IPS-18c (cell line): Measurements from ENCODE around the gene CTSH.

Experiments
- H3K4me3 ChIP-seq: 2 replicates; pipeline ENCODE4 v1.7.0; 2013; ENCODE audit warnings: low read depth, mild to moderate bottlenecking, low read length, moderate library complexity; ENCODE audit not compliant: insufficient read depth
- H3K9me3 ChIP-seq: one replicate; pipeline ENCODE4 v1.6.1; 2013; ENCODE audit warnings: mild to moderate bottlenecking, low read length, moderate library complexity; ENCODE audit not compliant: control insufficient read depth, insufficient read depth

The CTSH gene

DNA sequence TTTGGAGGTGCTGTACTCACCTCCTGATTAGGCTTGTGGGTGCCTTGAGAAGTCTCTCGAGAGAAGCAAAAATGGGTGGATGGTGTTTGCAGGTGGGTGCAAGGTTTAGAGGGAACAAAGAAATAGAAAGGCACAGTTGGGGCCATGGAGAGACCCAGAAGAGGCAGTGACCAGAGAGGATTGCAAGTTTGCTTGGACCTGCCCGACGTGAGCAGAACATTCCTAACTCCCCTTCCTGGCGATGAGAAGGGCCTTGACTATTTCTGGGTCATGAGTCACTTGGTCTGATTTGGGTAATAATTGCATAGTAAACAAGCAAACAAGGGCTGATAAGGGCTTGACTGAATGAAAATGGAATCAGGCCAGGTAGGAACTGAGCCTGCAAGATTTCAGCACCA lies 7.0 kb upstream of the CTSH start:
- no peak overlapping the region for H3K4me3 ChIP-seq
- peaks cover 2% of the 10 kb centered on the region for H3K9me3 ChIP-seq

DNA sequence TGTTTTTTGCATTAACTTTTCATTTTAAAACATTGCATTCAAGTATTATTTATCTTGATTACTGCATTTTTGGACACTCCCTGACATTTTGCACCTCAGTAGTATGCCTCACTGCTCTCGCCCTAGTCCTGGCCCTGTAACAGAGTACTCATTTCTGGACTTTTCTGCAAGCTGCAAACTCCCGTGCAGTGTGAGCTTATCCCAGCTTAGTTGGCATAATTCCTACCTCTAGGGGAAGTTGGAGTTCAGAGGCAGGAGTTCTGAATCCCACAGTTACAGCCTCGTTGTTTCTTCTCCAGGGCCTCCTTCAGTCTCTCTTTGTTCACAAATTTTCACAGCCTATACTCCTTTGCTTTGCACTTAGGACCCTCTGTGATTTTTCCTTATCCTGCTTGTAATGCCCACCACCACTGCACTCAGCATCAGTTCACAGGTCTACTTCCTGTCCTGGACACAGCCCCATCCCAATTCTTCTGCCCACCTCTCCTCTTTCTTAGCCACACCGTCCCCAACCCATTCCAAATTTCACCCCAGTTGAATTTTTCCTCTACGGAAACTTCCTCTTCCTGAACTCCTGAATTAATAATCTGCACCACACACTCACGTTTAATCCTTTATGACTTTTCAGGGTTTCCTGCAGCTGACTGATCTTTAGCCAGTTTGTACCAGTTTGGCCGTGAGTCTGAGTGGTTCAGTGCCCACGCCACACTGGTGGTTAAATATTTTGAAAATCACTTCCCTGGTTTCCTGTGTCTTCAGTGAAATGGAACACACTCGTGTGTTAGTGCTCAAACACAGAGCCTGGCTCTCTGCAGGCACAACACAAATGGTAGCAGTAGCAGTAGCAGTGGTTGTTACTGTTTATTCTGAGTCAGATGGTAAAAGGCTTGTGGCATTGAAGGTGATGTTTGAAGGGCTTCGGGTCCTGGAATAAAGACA lies 6.3 kb upstream of the CTSH start:
- no peak overlapping the region for H3K4me3 ChIP-seq

DNA sequence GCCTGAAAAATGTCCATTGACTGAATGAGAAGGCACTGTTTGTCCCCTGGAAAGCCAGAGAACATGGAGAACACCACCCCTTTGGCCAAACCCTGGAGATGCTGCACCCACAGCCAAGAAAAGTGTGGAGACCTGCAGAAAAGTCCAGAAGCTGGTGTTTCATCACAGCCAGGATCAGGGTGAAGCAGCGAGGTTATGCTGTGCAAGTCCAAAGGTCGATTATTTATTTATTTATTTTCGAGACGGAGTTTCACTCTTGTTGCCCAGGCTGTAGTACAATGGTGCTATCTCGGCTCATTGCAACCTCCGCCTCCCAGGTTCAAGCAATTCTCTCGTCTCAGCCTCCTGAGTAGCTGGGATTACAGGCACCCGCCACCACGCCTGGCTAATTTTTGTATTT lies 5.5 kb upstream of the CTSH start:
- no peak overlapping the region for H3K4me3 ChIP-seq
- H3K9me3 ChIP-seq = peaks cover 2% of the 10 kb centered on the region

More for the DNA sequence above, 6.3 kb upstream of the CTSH start:
- peaks cover 2% of the 10 kb centered on the region for H3K9me3 ChIP-seq

DNA sequence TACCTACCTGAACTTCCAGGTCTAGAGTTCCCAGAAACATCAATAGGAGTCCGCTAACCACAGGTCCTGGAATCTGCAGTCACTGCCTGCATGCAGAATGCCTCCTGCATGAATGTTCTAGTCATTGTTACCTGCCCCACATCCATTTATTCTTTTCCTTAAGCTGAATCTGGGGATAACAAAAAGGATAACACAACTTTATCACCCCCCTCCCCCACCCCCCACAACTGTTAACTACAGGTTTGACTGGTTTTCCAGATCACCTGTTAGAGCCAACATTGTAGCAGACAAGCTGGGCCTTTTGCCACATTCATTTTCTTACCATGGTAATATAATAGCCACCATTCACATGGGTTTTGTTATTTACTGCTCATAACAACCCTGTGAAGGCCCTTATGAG lies 4.6 kb upstream of the CTSH start:
- no peak overlapping the region for H3K4me3 ChIP-seq
- peaks cover 2% of the 10 kb centered on the region for H3K9me3 ChIP-seq

DNA sequence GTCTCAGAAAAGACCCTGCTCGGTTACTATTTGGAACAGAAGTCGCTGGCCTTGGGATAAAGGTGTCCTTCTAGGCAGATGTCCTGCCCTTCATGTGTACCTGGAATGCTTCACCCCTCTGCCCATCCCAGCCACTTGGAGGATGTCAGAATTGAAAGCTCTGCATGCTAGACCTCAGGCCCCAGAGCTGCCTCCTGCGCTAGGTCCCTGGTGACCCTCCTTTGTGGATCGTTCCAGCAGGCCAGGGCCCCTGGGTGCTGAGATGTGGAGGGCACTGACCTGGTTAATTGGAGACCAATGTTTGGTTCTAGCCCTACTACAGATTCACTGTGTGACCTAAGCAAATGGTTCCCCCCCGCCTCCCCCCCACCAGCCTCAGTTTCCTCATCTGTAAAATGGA lies 2.7 kb upstream of the CTSH start:
- H3K9me3 ChIP-seq = no peaks in the 10 kb centered on the region
- no peak overlapping the region for H3K4me3 ChIP-seq

DNA sequence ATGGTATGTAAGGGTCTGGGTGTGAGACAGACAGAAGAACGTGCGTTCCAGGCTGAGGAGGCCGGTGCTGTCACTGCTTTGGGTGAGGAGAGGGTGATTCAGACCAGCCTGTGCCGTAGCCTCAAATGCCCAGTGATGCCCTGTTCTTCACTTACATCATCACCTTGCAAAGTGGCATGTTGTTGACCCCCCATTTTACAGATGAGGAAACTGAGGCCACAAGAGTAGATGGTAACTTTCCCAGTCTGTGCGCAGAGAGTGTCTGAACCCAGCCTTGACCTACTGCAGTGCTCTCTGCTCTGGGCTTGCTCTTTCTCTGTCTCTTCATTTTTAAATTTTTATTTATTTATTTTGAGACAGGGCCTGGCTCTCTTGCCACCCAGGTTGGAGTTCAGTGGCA lies 1.6 kb upstream of the CTSH start:
- Histone ChIP-seq H3K4me3 (no peak overlapping the region), H3K9me3 (no peaks in the 10 kb centered on the region)

DNA sequence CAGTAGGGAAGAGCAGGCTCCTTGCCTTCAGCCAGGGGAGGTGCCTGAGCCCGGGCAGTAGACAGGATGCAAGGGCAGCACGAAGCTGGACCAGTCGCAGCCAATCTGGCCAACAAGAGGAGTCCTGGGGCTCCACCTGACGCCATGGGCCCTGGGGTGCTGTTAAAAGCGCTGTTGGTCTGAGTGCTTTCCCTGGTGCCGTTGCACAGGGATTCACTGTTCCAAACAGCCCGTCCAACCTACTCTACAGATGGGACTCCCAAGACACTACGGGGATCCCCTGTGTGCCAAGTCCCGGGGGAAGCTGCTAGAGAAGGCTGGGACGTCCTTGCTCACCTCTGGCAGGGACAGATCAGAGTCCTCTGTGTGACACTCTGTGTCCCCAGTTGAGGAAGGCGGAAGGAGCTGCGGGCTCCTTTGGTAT lies 632 bp downstream of the CTSH start:
- peak overlapping the region; percentile 59 for H3K4me3 ChIP-seq
- H3K9me3 ChIP-seq = no peaks in the 10 kb centered on the region

DNA sequence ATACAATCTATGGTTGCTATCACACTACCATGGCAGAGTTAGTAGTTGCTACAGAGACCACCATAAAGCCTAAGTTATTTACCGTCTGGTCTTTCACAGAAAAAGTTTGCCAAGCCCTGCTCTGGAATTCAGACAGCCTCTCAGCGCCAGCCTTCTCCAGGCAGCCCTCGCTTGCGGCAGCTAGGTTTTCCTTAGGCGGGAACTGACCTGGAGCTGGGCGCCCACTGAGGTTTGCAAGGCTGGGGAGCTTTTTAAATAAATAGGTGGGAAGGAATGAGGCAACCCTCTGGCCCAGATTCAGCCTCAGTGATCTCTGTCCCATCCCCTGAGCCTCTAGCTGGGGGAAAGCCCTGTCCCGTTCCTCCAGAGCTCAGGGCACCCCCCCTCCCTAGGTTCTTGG lies 1.2 kb downstream of the CTSH start:
- H3K9me3 ChIP-seq = no peaks in the 10 kb centered on the region
- H3K4me3 ChIP-seq = no peak overlapping the region

DNA sequence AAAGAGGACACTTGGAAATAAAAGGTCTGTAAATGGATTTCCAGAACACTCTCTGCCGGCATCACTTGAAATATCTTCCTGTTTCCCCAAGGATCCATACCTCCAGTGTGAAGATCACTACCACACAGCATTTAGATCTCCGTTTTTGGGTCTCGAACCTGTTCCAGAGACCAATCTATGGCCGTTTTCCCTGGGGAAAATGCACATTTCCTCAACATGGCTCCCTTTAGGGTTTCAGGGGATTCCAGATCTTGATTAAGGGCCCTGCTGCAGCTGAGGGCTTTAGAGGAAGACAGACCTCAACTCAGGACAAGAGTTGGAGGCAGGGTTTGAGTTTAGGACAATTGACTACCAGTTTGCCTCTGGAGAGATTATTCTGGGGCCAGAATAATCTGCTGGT lies 2.1 kb downstream of the CTSH start:
- H3K9me3 ChIP-seq = no peaks in the 10 kb centered on the region
- no peak overlapping the region for H3K4me3 ChIP-seq

DNA sequence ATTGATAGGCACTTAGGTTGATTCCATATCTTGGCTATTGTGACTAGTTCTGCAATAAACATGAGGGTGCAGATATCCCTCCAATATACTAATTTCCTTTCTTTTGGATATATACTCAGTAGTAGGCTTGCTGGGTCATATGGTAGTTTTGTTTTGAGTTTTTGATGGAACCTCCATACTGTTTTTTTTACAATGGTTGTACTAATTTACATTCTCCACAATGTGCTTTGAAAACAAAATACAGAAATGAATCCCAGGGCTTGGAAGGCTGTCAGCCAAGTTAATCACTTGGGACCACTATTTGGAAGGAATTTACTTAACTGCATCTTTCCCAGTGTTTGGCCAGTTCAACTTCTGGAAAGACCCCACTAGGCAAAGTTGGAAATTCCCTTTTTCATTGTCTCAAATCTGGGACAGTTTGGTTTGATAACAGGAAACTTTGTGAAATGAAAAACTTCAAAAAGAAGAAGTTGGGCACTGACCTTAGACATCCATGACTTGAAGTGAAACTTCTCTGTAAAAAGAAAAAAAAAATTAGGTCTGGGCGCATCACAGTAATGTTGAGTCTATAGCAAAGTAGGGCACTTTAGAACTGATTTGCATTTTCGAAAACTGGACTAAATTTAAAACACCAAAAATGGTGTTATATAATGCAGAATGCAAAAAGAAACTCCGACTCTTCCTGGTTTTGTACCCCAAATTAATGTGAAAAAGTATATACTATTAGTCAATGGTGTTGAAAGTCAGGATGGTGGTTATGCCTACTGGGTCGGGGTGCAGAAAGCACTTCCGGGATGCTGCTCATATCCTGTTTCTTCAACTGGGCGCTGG lies 6.0 kb downstream of the CTSH start:
- H3K4me3 ChIP-seq = no peak overlapping the region

DNA sequence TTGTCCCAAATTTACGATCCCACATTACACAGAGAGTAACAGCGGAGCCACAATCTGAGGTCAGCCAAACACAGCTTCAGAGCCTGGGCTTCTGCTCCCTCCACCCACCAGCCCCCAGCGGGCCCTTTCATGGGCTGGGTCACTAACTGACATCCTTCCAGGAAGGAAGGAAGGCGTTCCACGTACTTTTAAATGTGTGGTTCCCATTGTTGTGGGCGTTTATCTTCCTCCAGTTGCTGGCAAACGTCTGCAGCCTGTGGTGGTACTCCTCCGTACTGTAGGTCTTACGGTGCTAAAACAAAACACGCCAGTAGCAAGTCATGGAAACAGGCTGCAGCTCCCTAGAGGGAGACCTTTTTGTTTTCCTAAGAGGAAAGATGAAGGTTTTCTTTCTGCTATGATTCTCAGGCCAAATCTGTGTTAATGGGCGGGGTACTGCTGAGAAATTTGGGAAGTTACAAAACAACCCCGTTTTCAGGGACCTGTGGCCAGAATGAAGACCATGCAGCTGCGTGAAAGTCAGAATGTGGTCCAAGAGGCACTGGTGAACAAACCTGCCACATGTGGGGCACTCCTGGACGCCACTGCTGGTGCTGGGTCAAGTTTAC lies 7.6 kb downstream of the CTSH start:
- Histone ChIP-seq H3K4me3 (no peak overlapping the region), H3K9me3 (no peaks in the 10 kb centered on the region)

More for the DNA sequence above, 6.0 kb downstream of the CTSH start:
- H3K9me3 ChIP-seq = no peaks in the 10 kb centered on the region

DNA sequence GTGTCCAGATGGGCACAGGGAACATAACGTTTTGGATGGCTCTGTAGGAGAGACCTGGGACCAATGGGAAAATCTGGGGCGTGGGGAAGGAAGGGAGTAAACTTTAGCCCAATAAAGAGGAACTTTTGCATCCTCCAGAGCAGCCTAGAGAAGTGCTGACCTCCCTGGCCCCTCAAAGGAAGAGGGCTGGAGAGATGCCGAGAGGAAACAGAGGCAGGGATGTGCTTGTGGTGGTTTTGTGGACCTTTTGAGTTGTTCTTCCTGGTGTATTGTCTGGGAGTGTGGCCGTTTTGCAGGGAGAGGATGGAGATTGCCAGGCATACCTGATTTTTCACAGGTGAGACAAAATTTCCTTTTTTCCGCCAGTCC lies 10.2 kb downstream of the CTSH start:
- no peak overlapping the region for H3K4me3 ChIP-seq
- H3K9me3 ChIP-seq = no peaks in the 10 kb centered on the region

DNA sequence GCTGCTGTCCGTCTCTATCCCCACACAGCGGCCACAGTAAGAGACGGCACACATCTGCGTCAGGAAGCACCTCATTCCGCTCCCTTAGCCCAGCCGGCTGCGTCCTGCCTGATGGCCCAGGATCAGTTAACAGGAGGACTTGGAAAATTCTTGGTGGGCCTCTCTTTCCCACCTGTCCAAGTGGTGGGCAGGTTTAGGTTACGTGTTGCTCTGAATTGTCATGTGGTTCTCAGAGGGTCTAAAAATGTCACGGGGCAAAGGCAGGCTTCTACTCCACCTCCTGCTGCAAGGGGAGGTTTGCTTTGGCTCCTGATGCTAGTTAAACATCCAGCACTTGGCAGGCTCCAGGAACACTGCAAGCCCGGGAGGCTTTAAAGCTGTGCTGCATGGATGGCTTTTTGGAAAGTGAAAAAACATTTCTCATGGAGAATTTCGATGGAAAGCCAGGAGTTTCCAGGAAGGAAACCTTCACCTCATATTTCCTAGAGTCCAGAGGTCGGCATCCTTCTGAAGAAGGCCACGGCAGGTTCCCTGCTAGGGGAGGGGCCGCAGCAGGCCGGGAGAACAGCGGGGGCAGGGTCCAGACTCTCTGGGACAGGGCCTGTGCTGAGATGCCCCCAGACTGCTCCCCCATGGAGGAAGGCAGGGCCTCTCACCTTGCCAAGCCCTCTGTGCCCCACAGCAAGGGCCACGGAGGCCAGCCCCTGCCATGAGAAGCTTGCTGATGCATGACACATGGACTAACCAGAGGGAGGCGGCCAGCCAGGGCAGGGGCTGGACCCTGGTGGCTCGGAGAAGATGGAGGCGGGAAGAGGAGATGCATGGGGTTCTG lies 10.8 kb downstream of the CTSH start:
- H3K9me3 ChIP-seq = no peaks in the 10 kb centered on the region
- no peak overlapping the region for H3K4me3 ChIP-seq

DNA sequence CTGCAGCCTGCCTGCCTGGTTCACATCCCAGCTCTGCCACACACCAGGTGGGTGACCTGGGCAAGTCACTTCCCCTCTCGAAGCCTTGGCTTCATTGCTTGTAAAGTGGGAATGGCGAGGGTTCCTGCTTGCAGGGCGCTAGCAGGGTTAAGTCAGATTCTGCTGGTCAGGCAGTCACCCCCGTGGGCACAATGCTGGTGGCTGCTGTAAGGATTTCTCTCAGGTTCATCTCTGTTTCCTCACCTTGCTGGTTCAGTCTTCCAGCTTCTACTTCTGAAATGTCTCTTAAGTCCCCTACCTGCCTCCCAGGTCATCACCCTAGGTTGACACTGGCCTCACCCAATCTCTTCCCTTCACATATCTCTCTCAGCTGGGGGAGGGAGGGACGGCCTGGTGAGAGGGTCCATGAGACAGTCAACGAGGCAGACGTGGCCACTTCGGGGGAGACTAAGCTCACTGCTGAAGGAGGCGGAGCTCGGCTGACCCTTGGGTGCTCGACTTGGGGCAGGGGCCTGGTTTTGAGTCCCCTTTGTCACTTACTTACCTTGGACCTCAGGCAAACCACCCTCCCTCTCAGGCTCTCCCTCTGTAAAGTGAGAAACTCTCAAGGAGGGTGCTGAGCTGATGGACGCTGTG lies 11.5 kb downstream of the CTSH start:
- Histone ChIP-seq H3K4me3 (no peak overlapping the region), H3K9me3 (no peaks in the 10 kb centered on the region)

DNA sequence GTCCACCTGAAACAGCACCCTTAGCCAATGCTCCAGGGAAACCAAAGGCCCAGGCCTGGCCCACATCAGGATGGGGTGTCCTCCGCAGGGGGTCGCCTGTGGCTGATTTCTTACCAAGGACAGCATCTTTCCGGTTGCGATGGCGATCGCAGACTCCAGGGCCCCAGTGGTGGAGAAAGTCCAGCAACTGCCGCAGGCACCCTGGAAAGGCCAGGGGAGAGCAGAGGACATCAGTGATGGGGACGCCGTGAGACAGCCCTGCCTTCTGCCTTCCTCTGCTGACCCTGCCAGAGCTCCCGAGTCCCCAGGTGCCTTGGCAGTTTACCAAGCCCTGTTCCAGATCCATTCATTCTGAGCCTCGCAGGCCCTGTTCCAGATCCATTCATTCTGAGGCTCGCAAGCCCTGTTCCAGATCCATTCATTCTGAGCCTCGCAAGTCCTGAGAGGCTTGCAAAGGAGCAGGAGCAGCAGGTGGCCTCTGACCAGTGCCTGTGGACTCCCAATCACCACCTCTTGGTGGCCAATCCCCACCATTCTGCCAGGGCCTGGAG lies 12.5 kb downstream of the CTSH start:
- H3K4me3 ChIP-seq = no peak overlapping the region
- no peaks in the 10 kb centered on the region for H3K9me3 ChIP-seq

DNA sequence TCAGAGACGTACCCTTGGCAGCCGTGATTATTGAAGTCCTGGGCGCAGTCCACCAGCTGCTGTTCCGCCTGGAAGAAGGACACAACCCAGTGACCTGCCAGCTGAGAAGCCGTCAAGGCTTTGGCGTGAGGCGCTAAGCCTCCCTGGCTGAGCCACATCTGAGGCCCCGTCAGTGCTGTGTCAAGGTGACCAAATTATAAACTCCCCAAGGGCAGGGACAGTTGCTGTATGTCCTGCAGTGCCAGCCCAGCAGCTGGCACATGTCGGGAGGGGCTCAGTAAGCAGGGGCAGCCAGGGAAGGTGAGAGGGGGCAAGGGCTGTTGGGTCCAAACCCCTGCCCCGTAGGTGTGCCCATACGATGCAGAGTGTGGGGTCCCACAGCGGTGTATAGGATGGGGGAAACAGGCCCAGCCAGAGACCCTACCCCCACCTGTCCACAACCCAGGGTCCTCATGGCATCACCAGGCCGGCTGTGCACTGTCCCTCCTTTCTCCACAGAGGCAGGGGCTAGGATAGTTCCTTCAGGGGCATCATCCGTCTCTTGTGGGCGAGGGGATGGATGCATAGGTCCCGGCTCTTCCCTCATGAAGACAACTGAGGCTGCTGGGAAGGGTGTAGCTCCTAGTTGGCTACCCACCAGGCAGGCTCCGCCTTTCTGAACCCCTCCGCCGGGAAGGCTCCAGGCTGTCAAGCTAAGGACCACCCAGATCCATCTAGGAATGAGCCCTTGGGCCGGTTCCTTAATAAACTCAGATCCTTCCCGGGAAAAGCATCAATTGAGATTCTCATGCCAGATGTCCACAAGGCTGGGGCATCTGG lies 13.2 kb downstream of the CTSH start:
- Histone ChIP-seq H3K4me3 (no peak overlapping the region), H3K9me3 (no peaks in the 10 kb centered on the region)
